IMR-90 (cell line): ENCODE data around the gene MEGF11. TPM values are rescaled to one million over a fixed set of nuclear protein-coding genes. Genes with fewer than 3 reads are reported as not detected.

Experiments
- ATAC-seq: fragments of 200-7000 bp; cut with Tn5 transposase; 2 replicates; pipeline ENCODE4 v1.9.1; 2020; ENCODE audit warnings: low read depth, mild to moderate bottlenecking, moderate library complexity
- BruUV-seq: library from RNA; stranded (reverse); fragments of 400-500 nt; replicated peaks from 2 replicates; lab custom pipeline; 2021; lab: Mats Ljungman, UMichigan
- CTCF ChIA-PET: fragments of 300-600 bp; formaldehyde crosslinking; extraction: SDS; loops from one replicate; lab custom pipeline; 2021; ENCODE audit warnings: antibody characterized with exemption; lab: Yijun Ruan, JAX
- POLR2A ChIA-PET: fragments of 300-600 bp; sonication (Branson Sonifier 250); formaldehyde crosslinking; loops from one replicate; lab custom pipeline; 2022; ENCODE audit warnings: antibody characterized with exemption; ENCODE audit not compliant: unreplicated experiment; lab: Charles Lee
- DNase-seq: peaks from one replicate; pipeline ENCODE4 v3.0.0; 2013
- H2AFZ ChIP-seq: replicated peaks from 2 replicates; pipeline ENCODE3; 2013; ENCODE audit warnings: low read length, mild to moderate bottlenecking; ENCODE audit not compliant: poor library complexity
- H2AK5ac ChIP-seq: 2 replicates; pipeline ENCODE4 v1.6.1; 2013; ENCODE audit warnings: low read depth, low read length, inconsistent platforms
- H2AK9ac ChIP-seq: replicated peaks from 2 replicates; pipeline ENCODE3; 2013; ENCODE audit warnings: mild to moderate bottlenecking, low read depth, low read length, moderate library complexity; ENCODE audit not compliant: poor library complexity
- H2BK120ac ChIP-seq: 2 replicates; pipeline ENCODE4 v1.6.1; 2013; ENCODE audit warnings: low read depth, low read length, inconsistent platforms
- H2BK15ac ChIP-seq: 3 replicates; pipeline ENCODE4 v1.6.1; 2013; ENCODE audit warnings: low read depth, low read length, inconsistent platforms
- H2BK20ac ChIP-seq: 2 replicates; pipeline ENCODE4 v1.6.1; 2013; ENCODE audit warnings: low read depth, mild to moderate bottlenecking, inconsistent platforms, low read length, moderate library complexity
- H2BK5ac ChIP-seq: 2 replicates; pipeline ENCODE4 v1.6.1; 2013; ENCODE audit warnings: mild to moderate bottlenecking, low read depth, low read length, inconsistent platforms; ENCODE audit not compliant: poor library complexity, severe bottlenecking
- H3K14ac ChIP-seq: replicated peaks from 2 replicates; pipeline ENCODE4 v1.6.1; 2013; ENCODE audit warnings: low read depth, low read length, inconsistent platforms
- H3K18ac ChIP-seq: 2 replicates; pipeline ENCODE4 v1.6.1; 2013; ENCODE audit warnings: low read depth, low read length, control low read depth
- H3K23ac ChIP-seq: 2 replicates; pipeline ENCODE4 v1.6.1; 2013; ENCODE audit warnings: low read depth, low read length, inconsistent platforms
- H3K27ac ChIP-seq: 2 replicates; pipeline ENCODE4 v1.5.1; 2013; ENCODE audit warnings: mild to moderate bottlenecking, control low read depth, low read length; ENCODE audit not compliant: insufficient read depth
- H3K27me3 ChIP-seq: 2 replicates; pipeline ENCODE4 v1.6.1; 2013; ENCODE audit warnings: low read length; ENCODE audit not compliant: control insufficient read depth, insufficient read depth
- H3K36me3 ChIP-seq: 2 replicates; pipeline ENCODE4 v1.6.1; 2013; ENCODE audit warnings: low read length, mixed read lengths; ENCODE audit not compliant: control insufficient read depth, insufficient read depth
- H3K4ac ChIP-seq: 2 replicates; pipeline ENCODE4 v1.6.1; 2013; ENCODE audit warnings: low read depth, low read length, inconsistent platforms
- H3K4me1 ChIP-seq: 2 replicates; pipeline ENCODE4 v1.6.1; 2013; ENCODE audit warnings: low read length, mixed read lengths; ENCODE audit not compliant: control insufficient read depth, insufficient read depth
- H3K4me2 ChIP-seq: 2 replicates; pipeline ENCODE4 v1.6.1; 2013; ENCODE audit warnings: low read depth, mild to moderate bottlenecking, control low read depth, low read length, moderate library complexity
- H3K4me3 ChIP-seq: 2 replicates; pipeline ENCODE4 v1.5.1; 2013; ENCODE audit warnings: low read depth, mild to moderate bottlenecking, control low read depth, low read length, moderate library complexity; ENCODE audit not compliant: insufficient read depth
- H3K56ac ChIP-seq: 2 replicates; pipeline ENCODE4 v1.6.1; 2013; ENCODE audit warnings: low read length, inconsistent platforms; ENCODE audit not compliant: insufficient read depth; ENCODE audit errors: extremely low read depth
- H3K79me1 ChIP-seq, 2 experiments: 2 replicates each; pipeline ENCODE4 v1.6.1; 2013; ENCODE audit warnings: low read length in 2 of 2, inconsistent platforms in 1 of 2, low read depth in 1 of 2
- H3K9ac ChIP-seq: 2 replicates; pipeline ENCODE4 v1.6.1; 2013; ENCODE audit warnings: low read depth, low read length, control low read depth
- H3K9me1 ChIP-seq: 2 replicates; pipeline ENCODE4 v1.6.1; 2013; ENCODE audit warnings: low read length, inconsistent platforms; ENCODE audit not compliant: insufficient read depth
- H3K9me3 ChIP-seq: 2 replicates; pipeline ENCODE4 v1.6.1; 2013; ENCODE audit warnings: low read length; ENCODE audit not compliant: control insufficient read depth, insufficient read depth
- H4K20me1 ChIP-seq: 2 replicates; pipeline ENCODE4 v1.6.1; 2013; ENCODE audit warnings: low read length, inconsistent platforms; ENCODE audit not compliant: insufficient read depth
- H4K5ac ChIP-seq: 2 replicates; pipeline ENCODE4 v1.6.1; 2013; ENCODE audit warnings: mild to moderate bottlenecking, low read depth, low read length, control low read depth
- H4K8ac ChIP-seq, 2 experiments: 2 replicates each; pipeline ENCODE4 v1.6.1; 2013; ENCODE audit warnings: low read depth in 2 of 2, low read length in 2 of 2, control low read depth in 1 of 2, inconsistent platforms in 1 of 2
- H4K91ac ChIP-seq: 2 replicates; pipeline ENCODE4 v1.6.1; 2013; ENCODE audit warnings: low read depth, low read length, inconsistent platforms; ENCODE audit not compliant: insufficient read depth
- BHLHE40 ChIP-seq: fragments of 150-350 bp; IDR thresholded peaks from 2 replicates; pipeline ENCODE4 v1.6.1; 2016; ENCODE audit warnings: mild to moderate bottlenecking, low read depth, low read length
- CEBPB ChIP-seq: IDR thresholded peaks from 2 replicates; pipeline ENCODE4 v1.6.1; 2012; ENCODE audit warnings: low read depth, low read length, improper control_type of control experiment
- CHD1 ChIP-seq: IDR thresholded peaks from 2 replicates; pipeline ENCODE4 v1.6.1; 2012; ENCODE audit warnings: low read depth, low read length, improper control_type of control experiment
- ELK1 ChIP-seq: fragments of 150-350 bp; IDR thresholded peaks from 2 replicates; pipeline ENCODE4 v1.6.1; 2016; ENCODE audit warnings: low read depth, mild to moderate bottlenecking, low read length, moderate library complexity, borderline replicate concordance
- MAFK ChIP-seq: IDR thresholded peaks from 2 replicates; pipeline ENCODE4 v1.6.1; 2012; ENCODE audit warnings: low read depth, low read length, improper control_type of control experiment
- MAZ ChIP-seq: IDR thresholded peaks from 2 replicates; pipeline ENCODE4 v1.6.1; 2012; ENCODE audit warnings: low read depth, mild to moderate bottlenecking, low read length, improper control_type of control experiment, moderate library complexity, borderline replicate concordance
- MXI1 ChIP-seq: IDR thresholded peaks from 2 replicates; pipeline ENCODE4 v1.6.1; 2012; ENCODE audit warnings: low read depth, mild to moderate bottlenecking, low read length, moderate library complexity, borderline replicate concordance
- NFE2L2 ChIP-seq: fragments of 150-350 bp; IDR thresholded peaks from 2 replicates; pipeline ENCODE4 v1.6.1; 2016; ENCODE audit warnings: low read depth, mild to moderate bottlenecking, low read length
- POLR2A ChIP-seq: IDR thresholded peaks from 2 replicates; pipeline ENCODE4 v1.6.1; 2012; ENCODE audit warnings: mild to moderate bottlenecking, low read depth, low read length
- RAD21 ChIP-seq: IDR thresholded peaks from 2 replicates; pipeline ENCODE4 v1.6.1; 2012; ENCODE audit warnings: low read length, improper control_type of control experiment
- RCOR1 ChIP-seq: IDR thresholded peaks from 2 replicates; pipeline ENCODE4 v1.6.1; 2012; ENCODE audit warnings: mild to moderate bottlenecking, low read length, improper control_type of control experiment; ENCODE audit not compliant: insufficient replicate concordance
- SMC3 ChIP-seq: fragments of 150-350 bp; IDR thresholded peaks from 2 replicates; pipeline ENCODE4 v1.6.1; 2016; ENCODE audit warnings: low read depth, mild to moderate bottlenecking, antibody characterized with exemption, low read length, moderate library complexity
- WGBS, 2 experiments: methylation state at CpG; one replicate each; pipeline versions ENCODE4 v1.1.5 to v1.1.7; 2013; ENCODE audit warnings: missing lambda C conversion rate in 2 of 2; ENCODE audit not compliant: insufficient read length in 1 of 2; ENCODE audit errors: extremely low coverage in 2 of 2; 5-methylcytosine and 5-hydroxymethylcytosine counted together
- dilution Hi-C: fragments of 300-500 bp; cut with HindIII; formaldehyde crosslinking; loops from one replicate; pipeline ENCODE4 v1.14.3; 2018; ENCODE audit warnings: low sequenced_read_pairs; ENCODE audit not compliant: unreplicated experiment
- in situ Hi-C: fragments of 300-500 bp; cut with MboI; formaldehyde crosslinking; loops from 3 replicates; pipeline ENCODE4 v1.14.3; 2019; ENCODE audit warnings: low sequenced_read_pairs, inconsistent platforms, mixed read lengths
- intact Hi-C: fragments of 100-400 bp; cut with micrococcal nuclease; formaldehyde crosslinking; loops from 2 replicates; pipeline ENCODE4 v1.10.0; 2022
- polyA plus RNA-seq, 3 experiments: library from polyadenylated mRNA; depleted of rRNA; stranded (reverse); fragments of >200 nt; gene quantifications; 2 replicates each; pipeline ENCODE4 v1.2.3, GENCODE V29; 2012; ENCODE audit warnings: low replicate concordance in 1 of 3
- total RNA-seq: library from RNA; depleted of rRNA; stranded (reverse); fragments of >200 nt; gene quantifications from 2 replicates; pipeline ENCODE4 v1.2.3, GENCODE V29; 2012

Gene MEGF11
- total and polyA plus RNA-seq, 2 of the 4 experiments (the other 2 are of a cell fraction), result not detected

- Histone ChIP-seq H3K27ac (no peak overlapping the region), H3K4ac (no peak overlapping the region), H2BK120ac (no peak overlapping the region), H3K4me1 (no peaks in the 10 kb centered on the region), H3K9me3 (no peaks in the 10 kb centered on the region), H3K14ac (no peak overlapping the region), H4K91ac (no peak overlapping the region), H3K56ac (no peak overlapping the region), H4K20me1 (no peaks in the 10 kb centered on the region), H4K5ac (no peak overlapping the region), H3K79me1 (no peaks in the 10 kb centered on the region), H3K27me3 (peaks cover 41% of the 10 kb centered on the region), H2BK15ac (no peak overlapping the region), H4K8ac (no peak overlapping the region), H2BK20ac (no peak overlapping the region), H3K36me3 (no peaks in the 10 kb centered on the region), H3K23ac (no peak overlapping the region), H3K4me3 (no peak overlapping the region), H3K9ac (no peak overlapping the region), H2AFZ (no peak overlapping the region), H2AK5ac (no peak overlapping the region), H3K9me1 (no peaks in the 10 kb centered on the region), H2AK9ac (no peak overlapping the region), H2BK5ac (no peak overlapping the region), H3K18ac (no peak overlapping the region), H3K4me2 (no peak overlapping the region)
- POLR2A ChIA-PET, result no interaction called here
- no peak for ATAC-seq
- no TSS peak for BruUV-seq
- intact Hi-C loops, result no loop called here
- 37% methylated on average over 4 of the region's 5 CpGs; no CpG with 5 or more reads in 1 of the 2 experiments for WGBS, 2 experiments
- no peak for TF ChIP-seq MAFK
- no peak for TF ChIP-seq BHLHE40
- no peak for TF ChIP-seq POLR2A
- no peak for TF ChIP-seq SMC3
- TF ChIP-seq CHD1, result no peak
- no peak for TF ChIP-seq ELK1
- TF ChIP-seq MXI1, result no peak
- TF ChIP-seq MAZ, result no peak
- TF ChIP-seq RAD21, result no peak
- no peak for TF ChIP-seq RCOR1
- no peak for TF ChIP-seq CEBPB
- no peak for TF ChIP-seq NFE2L2
- dilution Hi-C loops, result no loop called here
- DNase-seq, result no peak
- in situ Hi-C loops, result no loop called here
- CTCF ChIA-PET, result no interaction called here
Observed at GRCh38 chr15:66212563-66212921, 41.0 kb downstream of the MEGF11 start.
